Stimulated activated naive CD8-positive, alpha-beta T cell treated with anti-CD3 and anti-CD28 coated beads, Interleukin-15, Interleukin-2, amounts not matched to agents 100 ng/mL and 50 ng/mL, for 24 hours (primary cell): Measurements from ENCODE around the gene FAM120A.

Experiments used
- H3K27ac Mint-ChIP-seq: one replicate; pipeline ENCODE4 v1.8.0; 2021; ENCODE audit warnings: mild to moderate bottlenecking, mixed read lengths
- H3K27me3 Mint-ChIP-seq: one replicate; pipeline ENCODE4 v1.8.0; 2021; ENCODE audit warnings: mixed read lengths
- H3K36me3 Mint-ChIP-seq: one replicate; pipeline ENCODE4 v1.8.0; 2021; ENCODE audit warnings: low read depth, mixed read lengths
- H3K4me1 Mint-ChIP-seq: one replicate; pipeline ENCODE4 v1.8.0; 2021; ENCODE audit warnings: low read depth, mixed read lengths
- H3K4me3 Mint-ChIP-seq: one replicate; pipeline ENCODE4 v1.8.0; 2021; ENCODE audit warnings: mild to moderate bottlenecking, mixed read lengths
- H3K9me3 Mint-ChIP-seq: one replicate; pipeline ENCODE4 v1.8.0; 2021; ENCODE audit warnings: mixed read lengths

Gene FAM120A

GRCh38 chr9:93560991-93561390 is 109.5 kb downstream of the FAM120A start:
- Mint-ChIP-seq H3K27me3 (no peaks in the 10 kb centered on the region), H3K4me3 (no peak overlapping the region), H3K27ac (no peak overlapping the region), H3K9me3 (no peaks in the 10 kb centered on the region), H3K4me1 (peaks cover 12% of the 10 kb centered on the region), H3K36me3 (peaks cover 77% of the 10 kb centered on the region)

- H3K36me3 Mint-ChIP-seq, result peaks cover 66% of the 10 kb centered on the region
- H3K4me3 Mint-ChIP-seq, result no peak overlapping the region
- H3K27me3 Mint-ChIP-seq, result no peaks in the 10 kb centered on the region
- no peaks in the 10 kb centered on the region for H3K9me3 Mint-ChIP-seq
- H3K4me1 Mint-ChIP-seq, result peaks cover 18% of the 10 kb centered on the region
- no peak overlapping the region for H3K27ac Mint-ChIP-seq
Observed at GRCh38 chr9:93562157-93562556, 110.7 kb downstream of the FAM120A start.

DNA sequence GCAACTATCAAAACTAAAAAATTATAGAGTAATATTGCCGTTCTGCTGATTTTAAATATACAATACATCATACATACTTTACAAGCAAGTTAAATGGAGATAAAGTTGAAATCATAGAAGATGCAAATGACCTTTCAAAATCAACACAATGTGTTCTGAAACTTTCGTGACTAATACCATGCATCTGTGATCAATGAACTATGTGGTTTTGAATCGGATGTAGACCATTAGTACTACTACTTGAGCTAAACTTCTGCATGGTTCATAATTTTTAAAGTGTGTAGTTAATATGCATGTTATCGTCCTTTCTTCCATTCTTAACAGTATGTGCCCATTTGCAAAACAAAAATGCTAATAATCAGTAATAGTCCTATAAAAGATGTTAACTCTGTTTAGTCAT is 113.6 kb downstream of the FAM120A start:
- Mint-ChIP-seq H3K27me3 (no peaks in the 10 kb centered on the region), H3K4me3 (no peak overlapping the region), H3K9me3 (no peaks in the 10 kb centered on the region), H3K4me1 (peaks cover 25% of the 10 kb centered on the region), H3K27ac (no peak overlapping the region), H3K36me3 (peaks cover 48% of the 10 kb centered on the region)

DNA sequence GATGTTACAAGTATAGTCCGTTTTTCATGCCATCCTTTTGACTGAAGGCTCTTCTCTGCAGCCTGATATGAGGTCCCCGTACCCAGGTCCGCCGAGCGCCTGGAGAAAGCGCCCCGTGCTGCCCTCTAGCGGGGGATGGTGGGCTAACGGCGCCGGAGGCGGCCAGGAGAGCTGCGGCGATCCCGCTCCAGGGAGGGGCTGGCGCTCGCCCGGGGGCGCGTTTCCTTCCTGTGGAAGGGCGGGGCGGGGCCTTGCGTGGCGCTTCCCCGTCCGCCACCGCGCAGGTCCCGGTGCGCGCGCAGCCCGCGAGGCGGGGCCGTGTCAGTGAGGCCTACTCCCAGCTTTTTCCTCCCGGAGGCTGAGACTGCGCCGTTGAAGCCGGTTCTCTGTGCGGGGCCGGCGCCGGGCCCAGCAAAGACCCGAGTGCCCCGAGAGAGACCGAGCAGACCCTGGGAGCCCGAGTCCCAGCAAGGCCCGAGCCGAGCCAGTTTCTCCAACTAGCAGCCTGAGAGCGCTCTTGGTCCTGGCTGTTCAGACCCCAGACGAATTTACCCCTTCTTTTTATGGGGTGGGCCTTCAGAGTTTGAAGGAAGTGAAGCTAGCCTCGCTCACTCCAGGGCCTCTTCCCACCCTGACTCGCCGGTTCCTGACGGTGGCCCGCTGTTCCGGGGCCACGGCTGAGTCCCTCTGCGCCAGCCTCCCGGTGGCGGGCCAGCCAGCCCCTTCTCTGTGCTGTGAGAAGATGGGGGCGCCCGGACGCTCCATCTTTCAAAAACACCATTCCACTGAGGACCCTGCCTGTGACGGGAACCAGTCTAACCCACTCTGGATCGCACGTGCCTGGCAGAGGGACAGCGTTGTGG is 115.2 kb downstream of the FAM120A start:
- Mint-ChIP-seq H3K27ac (peak overlapping the region; percentile 96), H3K9me3 (peaks cover 4% of the 10 kb centered on the region), H3K4me3 (peak overlapping the region; percentile 87), H3K27me3 (no peaks in the 10 kb centered on the region), H3K36me3 (peaks cover 52% of the 10 kb centered on the region), H3K4me1 (peaks cover 25% of the 10 kb centered on the region)

GRCh38 chr9:93567271-93567959 is 115.9 kb downstream of the FAM120A start:
- peaks cover 4% of the 10 kb centered on the region for H3K9me3 Mint-ChIP-seq
- H3K27ac Mint-ChIP-seq, result peak overlapping the region; percentile 96
- H3K4me3 Mint-ChIP-seq, result peak overlapping the region; percentile 87
- H3K36me3 Mint-ChIP-seq, result peaks cover 45% of the 10 kb centered on the region
- peaks cover 25% of the 10 kb centered on the region for H3K4me1 Mint-ChIP-seq
- no peaks in the 10 kb centered on the region for H3K27me3 Mint-ChIP-seq

GRCh38 chr9:93568169-93568568 is 116.7 kb downstream of the FAM120A start:
- Mint-ChIP-seq H3K27me3 (no peaks in the 10 kb centered on the region), H3K4me3 (no peak overlapping the region), H3K36me3 (peaks cover 38% of the 10 kb centered on the region), H3K9me3 (peaks cover 4% of the 10 kb centered on the region), H3K4me1 (peaks cover 25% of the 10 kb centered on the region), H3K27ac (peak overlapping the region; percentile 50)

- Mint-ChIP-seq H3K9me3 (peaks cover 4% of the 10 kb centered on the region), H3K4me1 (peaks cover 25% of the 10 kb centered on the region), H3K36me3 (peaks cover 26% of the 10 kb centered on the region), H3K27me3 (no peaks in the 10 kb centered on the region), H3K27ac (no peak overlapping the region), H3K4me3 (no peak overlapping the region)
Observed at GRCh38 chr9:93569621-93570174, 118.2 kb downstream of the FAM120A start.

DNA sequence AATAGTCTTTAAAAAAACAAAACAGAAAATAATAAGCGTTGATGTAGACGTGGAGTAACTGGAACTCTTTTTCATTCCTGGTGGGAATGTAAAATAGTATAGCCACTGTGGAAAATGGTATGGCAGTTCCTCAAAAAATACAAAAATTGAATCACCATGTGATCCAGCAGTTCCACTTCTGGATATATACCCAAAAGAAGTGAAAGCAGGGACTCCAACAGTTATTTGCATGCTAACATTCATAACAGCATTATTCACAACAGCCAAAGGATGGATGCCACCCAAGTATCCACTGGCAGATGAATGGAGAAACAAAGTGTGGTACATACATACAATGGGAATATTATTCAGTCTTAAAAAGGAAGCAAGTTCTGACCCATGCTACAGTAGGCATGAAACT is 120.7 kb downstream of the FAM120A start:
- no peak overlapping the region for H3K27ac Mint-ChIP-seq
- H3K4me1 Mint-ChIP-seq, result peaks cover 13% of the 10 kb centered on the region
- H3K27me3 Mint-ChIP-seq, result no peaks in the 10 kb centered on the region
- peaks cover 4% of the 10 kb centered on the region for H3K9me3 Mint-ChIP-seq
- peaks cover 16% of the 10 kb centered on the region for H3K36me3 Mint-ChIP-seq
- H3K4me3 Mint-ChIP-seq, result no peak overlapping the region

- Mint-ChIP-seq H3K27ac (no peak overlapping the region), H3K4me3 (no peak overlapping the region), H3K9me3 (peaks cover 4% of the 10 kb centered on the region), H3K4me1 (peaks cover 12% of the 10 kb centered on the region), H3K36me3 (peaks cover 12% of the 10 kb centered on the region), H3K27me3 (no peaks in the 10 kb centered on the region)
Observed at GRCh38 chr9:93572636-93573515, 121.4 kb downstream of the FAM120A start.

- H3K27ac Mint-ChIP-seq, result no peak overlapping the region
- peaks cover 12% of the 10 kb centered on the region for H3K36me3 Mint-ChIP-seq
- peaks cover 4% of the 10 kb centered on the region for H3K9me3 Mint-ChIP-seq
- H3K27me3 Mint-ChIP-seq, result no peaks in the 10 kb centered on the region
- H3K4me1 Mint-ChIP-seq, result peaks cover 16% of the 10 kb centered on the region
- H3K4me3 Mint-ChIP-seq, result no peak overlapping the region
Observed at GRCh38 chr9:93573516-93573828, 122.0 kb downstream of the FAM120A start.

DNA sequence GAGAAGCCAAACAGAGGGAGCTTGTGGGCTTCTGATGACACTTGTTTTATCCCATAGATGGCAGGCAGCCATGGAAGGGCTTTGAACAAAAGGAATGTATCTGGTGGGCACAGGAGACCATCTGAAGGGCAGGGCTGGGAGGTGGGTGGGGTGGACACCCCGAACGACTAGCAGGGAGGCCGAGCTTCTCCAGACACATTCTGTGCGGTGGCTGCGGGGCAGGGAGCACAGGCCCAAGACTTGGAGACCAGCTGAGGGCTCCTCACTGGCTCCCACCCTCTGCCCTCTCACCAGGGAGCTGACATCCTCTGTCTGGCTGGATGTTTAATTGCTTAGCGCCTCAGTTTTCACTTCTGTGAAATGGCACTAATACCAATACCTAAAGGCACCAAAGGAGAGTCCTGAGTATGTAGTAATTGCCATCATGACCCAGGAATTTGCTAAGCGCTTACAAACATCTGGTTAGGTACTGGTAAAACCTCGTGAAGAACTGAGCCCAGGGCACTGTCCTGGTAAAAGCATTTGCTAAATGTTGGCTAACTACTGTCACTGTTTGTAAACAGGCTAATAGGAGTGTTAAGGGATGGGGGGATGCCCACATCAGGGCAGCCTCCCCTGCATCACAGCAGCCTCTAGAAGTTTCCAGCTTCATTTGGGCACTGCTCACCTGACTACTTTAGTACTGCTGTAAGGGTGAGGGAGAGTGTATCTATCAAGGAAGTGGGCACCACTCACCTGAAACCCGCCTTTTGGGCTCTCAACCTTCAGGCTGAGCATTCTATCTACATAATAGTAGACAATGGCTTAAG is 122.8 kb downstream of the FAM120A start:
- no peaks in the 10 kb centered on the region for H3K27me3 Mint-ChIP-seq
- peak overlapping the region; percentile 40 for H3K27ac Mint-ChIP-seq
- H3K4me1 Mint-ChIP-seq, result peaks cover 24% of the 10 kb centered on the region
- peaks cover 12% of the 10 kb centered on the region for H3K36me3 Mint-ChIP-seq
- H3K9me3 Mint-ChIP-seq, result peaks cover 4% of the 10 kb centered on the region
- H3K4me3 Mint-ChIP-seq, result peak overlapping the region; percentile 23

GRCh38 chr9:93574900-93575795 is 123.7 kb downstream of the FAM120A start:
- H3K36me3 Mint-ChIP-seq, result peaks cover 11% of the 10 kb centered on the region
- H3K4me1 Mint-ChIP-seq, result peaks cover 27% of the 10 kb centered on the region
- peak overlapping the region; percentile 89 for H3K4me3 Mint-ChIP-seq
- peaks cover 4% of the 10 kb centered on the region for H3K9me3 Mint-ChIP-seq
- H3K27me3 Mint-ChIP-seq, result no peaks in the 10 kb centered on the region
- peak overlapping the region; percentile 90 for H3K27ac Mint-ChIP-seq

GRCh38 chr9:93575796-93576257 is 124.3 kb downstream of the FAM120A start:
- peaks cover 5% of the 10 kb centered on the region for H3K36me3 Mint-ChIP-seq
- H3K27ac Mint-ChIP-seq, result peak overlapping the region; percentile 90
- H3K27me3 Mint-ChIP-seq, result no peaks in the 10 kb centered on the region
- H3K9me3 Mint-ChIP-seq, result peaks cover 4% of the 10 kb centered on the region
- peak overlapping the region; percentile 89 for H3K4me3 Mint-ChIP-seq
- peaks cover 27% of the 10 kb centered on the region for H3K4me1 Mint-ChIP-seq
